ENCODE data around the gene HIPK1. TPM values are rescaled to one million over a fixed set of nuclear protein-coding genes. Genes with fewer than 3 reads are reported as not detected.

HIPK1 gene
- total and polyA plus RNA-seq, 10 of the 15 experiments (the other 5 are each of a cell fraction or from before 2014, with no cell fraction given): 4.2 to 33.9 (median 11.4) TPM

- BruUV-seq (replicated peaks): no TSS peak
- CTCF ChIA-PET: interaction anchor here (1.0 to 1.1 kb wide), 2 partner anchors 147 to 299 kb away, joined by 4 to 5 read pairs; no protein-coding TSS in a partner anchor
These were observed 54.7 kb downstream of the HIPK1 start for GRCh38 chr1:113983826-113984225.

More at GRCh38 chr1:113983826-113984225, 54.7 kb downstream of the HIPK1 start:
- no peak for ATAC-seq
- Histone ChIP-seq H3K4me3 (no peak overlapping the region), H3K4me2 (ENCODE audit: control insufficient read depth, insufficient read depth) (no peak overlapping the region), H3K27ac (ENCODE audit: control insufficient read depth, insufficient read depth) (no peak overlapping the region), H3K27me3 (replicated peaks in 1 of 2; ENCODE audit: control insufficient read depth in 2 of 2, insufficient read depth in 2 of 2, low read length in 1 of 2) (no peaks in the 10 kb centered on the region), H3K36me3 (ENCODE audit: control insufficient read depth in 2 of 2, insufficient read depth in 2 of 2, low read length in 1 of 2) (no peaks in the 10 kb centered on the region), H3K79me2 (ENCODE audit: control insufficient read depth, insufficient read depth, low read length) (no peaks in the 10 kb centered on the region), H4K20me1 (ENCODE audit: control insufficient read depth, insufficient read depth) (no peaks in the 10 kb centered on the region), H3K4me1 (ENCODE audit: control insufficient read depth, insufficient read depth, low read length) (no peaks in the 10 kb centered on the region), H3K9ac (ENCODE audit: control insufficient read depth, insufficient read depth, low read length) (no peak overlapping the region), H2AFZ (ENCODE audit: control insufficient read depth, low read depth, low read length) (no peak overlapping the region), H3K9me3 (replicated peaks; ENCODE audit: control insufficient read depth, insufficient read depth, low read length) (no peaks in the 10 kb centered on the region; the same call in 2 of the 3 replicates)
- no peak for FAIRE-seq
- TF ChIP-seq HDAC6 (IDR thresholded peaks at IDR 0.05; ENCODE audit: unreplicated experiment): no peak
- TF ChIP-seq FOXK2 (IDR thresholded peaks at IDR 0.05): no peak
- TF ChIP-seq CHD2 (IDR thresholded peaks at IDR 0.05; ENCODE audit: borderline replicate concordance, low read depth, low read length): no peak
- TF ChIP-seq BCLAF1 (IDR thresholded peaks at IDR 0.05): no peak
- no peak for TF ChIP-seq JUNB (IDR thresholded peaks at IDR 0.05)
- no peak for TF ChIP-seq BACH1 (IDR thresholded peaks at IDR 0.05; ENCODE audit: borderline replicate concordance)
- TF ChIP-seq MXI1 (IDR thresholded peaks at IDR 0.05; ENCODE audit: low read depth, low read length): no peak
- no peak for TF ChIP-seq PRDM15 (CRISPR knock-in tag; IDR thresholded peaks at IDR 0.05)
- TF ChIP-seq USF1 (IDR thresholded peaks at IDR 0.05; ENCODE audit: borderline replicate concordance, extremely low read length, insufficient read depth, low read depth, low read length): no peak
- no peak for TF ChIP-seq SUPT20H (IDR thresholded peaks at IDR 0.05; ENCODE audit: borderline replicate concordance, control insufficient read depth, low read depth, low read length)
- no peak for TF ChIP-seq YY1 (IDR thresholded peaks at IDR 0.05; ENCODE audit: low read depth, low read length)
- no peak for DNase-seq (ENCODE audit: low read depth, low spot score)
- ChIA-PET POLR2A (no interaction called here), SMC1A (ENCODE audit: uncharacterized antibody, unreplicated experiment) (interaction anchor here (0.5 to 1.0 kb wide), 5 partner anchors 9 to 299 kb away, joined by 3 to 6 read pairs (median 3); no protein-coding TSS in a partner anchor), RAD21 (ENCODE audit: unreplicated experiment) (interaction anchor here (0.6 to 1.6 kb wide), 2 partner anchors 108 to 299 kb away, joined by 4 to 6 read pairs; no protein-coding TSS in a partner anchor)
- in situ Hi-C loops (cut with MboI): loop anchor here (5.0 kb wide), 1 partner anchor 293 kb away; no protein-coding TSS in a partner anchor
- whole genome bisulfite sequencing (ENCODE audit: insufficient coverage, insufficient replicate concordance, low lambda C conversion rate, missing lambda C conversion rate): 68% methylated on average over 7 of the region's 7 CpGs
- intact Hi-C loops (cut with micrococcal nuclease; ENCODE audit: unreplicated experiment): no loop called here

Measured in GM12878 (cell line).